ENCODE results near the gene KIF19. TPM values are rescaled to one million over a fixed set of nuclear protein-coding genes. Genes with fewer than 3 reads are reported as not detected.

Gene KIF19
- total and polyA plus RNA-seq, 2 donors (not counting 1 experiment from before 2014, with no cell fraction given) = not detected

GRCh38 chr17:74361230-74362068, 35.4 kb downstream of the KIF19 start, which contains the start of gene BTBD17:
TSS of gene BTBD17 (minus strand) at chr17:74361868. CDS start at chr17:74361819, 49 bp downstream.
- H3K9me3 ChIP-seq (ENCODE audit: control extremely low read depth in 1 of 3, control insufficient read depth in 2 of 3, insufficient read depth in 1 of 3, low read length in 2 of 3) = no peaks in the 10 kb centered on the region
- 52% methylated on average over 28 of the region's 28 CpGs for WGBS (ENCODE audit: insufficient coverage)
- no peak within 1 kb of the TSS for H3K4me3 ChIP-seq (ENCODE audit: control extremely low read depth in 1 of 5, extremely low read depth in 1 of 5, insufficient read depth in 1 of 5, low read depth in 2 of 5, low read length in 4 of 5)
- H2AFZ ChIP-seq (ENCODE audit: insufficient read depth, low read depth, low read length, poor library complexity, severe bottlenecking) = no peak within 1 kb of the TSS
- H3K36me3 ChIP-seq (replicated peaks in 1 of 2; ENCODE audit: control extremely low read depth in 1 of 2, control insufficient read depth in 1 of 2, extremely low read depth in 1 of 2, insufficient read depth in 2 of 2, low read length in 1 of 2) = no peaks in the 10 kb centered on the region
- Mint-ChIP-seq H3K27ac (no peak within 1 kb of the TSS), H3K4me1 (peaks cover 2% of the 10 kb centered on the region), H3K27me3 (peaks cover 36% of the 10 kb centered on the region), H3K9me3 (ENCODE audit: insufficient read depth) (no peaks in the 10 kb centered on the region), H3K4me3 (no peak within 1 kb of the TSS)
- H3K27ac ChIP-seq (ENCODE audit: low read length in 2 of 2) = no peak within 1 kb of the TSS
- intact Hi-C loops (cut with micrococcal nuclease) = loop anchor here (1.0 kb wide), 1 partner anchor 151 kb away; no protein-coding TSS in a partner anchor
- H3K27me3 ChIP-seq (replicated peaks in 1 of 4; ENCODE audit: control extremely low read depth in 1 of 4, control insufficient read depth in 3 of 4, insufficient read depth in 4 of 4, low read length in 3 of 4) = peaks cover 0 to 36% (median 7%) of the 10 kb centered on the region in 4 experiments
- peak; percentile 30 for DNase-seq
- no peak within 1 kb of the TSS for H3K9ac ChIP-seq (ENCODE audit: low read length)
- no peak within 1 kb of the TSS for H3K4me2 ChIP-seq (replicated peaks; ENCODE audit: low read depth, low read length, poor library complexity, severe bottlenecking)
- POLR2A ChIA-PET = interaction anchor here (0.5 kb wide), 1 partner anchor 955 kb away, joined by 4 read pairs; no protein-coding TSS in a partner anchor
- no peaks in the 10 kb centered on the region for H4K20me1 ChIP-seq (ENCODE audit: control insufficient read depth, insufficient read depth, low read length, poor library complexity, severe bottlenecking)
- H3K4me1 ChIP-seq (ENCODE audit: control insufficient read depth in 2 of 2, insufficient read depth in 2 of 2, low read length in 2 of 2) = peaks cover 0 to 7% of the 10 kb centered on the region in 2 donors
- CTCF ChIA-PET = interaction anchor here (1.1 to 4.1 kb wide), 6 partner anchors 10 to 160 kb away, joined by 3 to 12 read pairs (median 4); no protein-coding TSS in a partner anchor
- no peaks in the 10 kb centered on the region for H3K79me2 ChIP-seq (ENCODE audit: control insufficient read depth, insufficient read depth, low read length)
- TF ChIP-seq CTCF (IDR thresholded peaks at IDR 0.05) = peak; percentile 41
- no peak for TF ChIP-seq EZH2 (IDR thresholded peaks at IDR 0.05; ENCODE audit: borderline replicate concordance, insufficient read depth, low read depth, low read length, poor library complexity, severe bottlenecking)
- ATAC-seq (ENCODE audit: low read depth) = peak; percentile 45

- Histone ChIP-seq H3K79me2 (ENCODE audit: control insufficient read depth, insufficient read depth, low read length) (no peaks in the 10 kb centered on the region), H3K4me3 (ENCODE audit: control extremely low read depth in 1 of 5, extremely low read depth in 1 of 5, insufficient read depth in 1 of 5, low read depth in 2 of 5, low read length in 4 of 5) (no peak overlapping the region), H2AFZ (ENCODE audit: insufficient read depth, low read depth, low read length, poor library complexity, severe bottlenecking) (no peak overlapping the region), H4K20me1 (ENCODE audit: control insufficient read depth, insufficient read depth, low read length, poor library complexity, severe bottlenecking) (no peaks in the 10 kb centered on the region), H3K4me2 (replicated peaks; ENCODE audit: low read depth, low read length, poor library complexity, severe bottlenecking) (no peak overlapping the region), H3K9ac (ENCODE audit: low read length) (no peak overlapping the region), H3K9me3 (ENCODE audit: control extremely low read depth in 1 of 3, control insufficient read depth in 2 of 3, insufficient read depth in 1 of 3, low read length in 2 of 3) (no peaks in the 10 kb centered on the region), H3K27ac (ENCODE audit: low read length in 2 of 2) (no peak overlapping the region), H3K27me3 (replicated peaks in 1 of 4; ENCODE audit: control extremely low read depth in 1 of 4, control insufficient read depth in 3 of 4, insufficient read depth in 4 of 4, low read length in 3 of 4) (peaks cover 0 to 34% (median 6%) of the 10 kb centered on the region in 4 experiments), H3K36me3 (replicated peaks in 1 of 2; ENCODE audit: control extremely low read depth in 1 of 2, control insufficient read depth in 1 of 2, extremely low read depth in 1 of 2, insufficient read depth in 2 of 2, low read length in 1 of 2) (no peaks in the 10 kb centered on the region), H3K4me1 (ENCODE audit: control insufficient read depth in 2 of 2, insufficient read depth in 2 of 2, low read length in 2 of 2) (peaks cover 0 to 5% of the 10 kb centered on the region in 2 donors)
- Mint-ChIP-seq H3K27me3 (peaks cover 35% of the 10 kb centered on the region), H3K4me1 (peaks cover 2% of the 10 kb centered on the region), H3K4me3 (no peak overlapping the region), H3K9me3 (ENCODE audit: insufficient read depth) (no peaks in the 10 kb centered on the region), H3K27ac (no peak overlapping the region)
- ATAC-seq (ENCODE audit: low read depth) = no peak
- TF ChIP-seq CTCF (IDR thresholded peaks at IDR 0.05) (no peak), EZH2 (IDR thresholded peaks at IDR 0.05; ENCODE audit: borderline replicate concordance, insufficient read depth, low read depth, low read length, poor library complexity, severe bottlenecking) (no peak)
- intact Hi-C loops (cut with micrococcal nuclease) = no loop called here
- POLR2A ChIA-PET = no interaction called here
- CTCF ChIA-PET = interaction anchor here (1.1 to 4.1 kb wide), 6 partner anchors 72 to 153 kb away, joined by 3 to 12 read pairs (median 5); no protein-coding TSS in a partner anchor
- no peak for DNase-seq
- 36% methylated on average over 4 of the region's 9 CpGs for WGBS (ENCODE audit: insufficient coverage)
Observed at GRCh38 chr17:74362069-74362405, 36.0 kb downstream of the KIF19 start.

Data from B cell (primary cell).